SH-SY5Y (cell line): ENCODE measurements around the gene MSH4.

ENCODE experiments used
- GATA2 ChIP-seq: IDR thresholded peaks from 2 replicates; pipeline ENCODE4 v1.6.1; 2011; ENCODE audit warnings: mild to moderate bottlenecking, low read depth, low read length
- GATA3 ChIP-seq: IDR thresholded peaks from 2 replicates; pipeline ENCODE4 v1.6.1; 2011; ENCODE audit warnings: low read depth, mild to moderate bottlenecking, low read length, moderate library complexity

MSH4 gene

DNA sequence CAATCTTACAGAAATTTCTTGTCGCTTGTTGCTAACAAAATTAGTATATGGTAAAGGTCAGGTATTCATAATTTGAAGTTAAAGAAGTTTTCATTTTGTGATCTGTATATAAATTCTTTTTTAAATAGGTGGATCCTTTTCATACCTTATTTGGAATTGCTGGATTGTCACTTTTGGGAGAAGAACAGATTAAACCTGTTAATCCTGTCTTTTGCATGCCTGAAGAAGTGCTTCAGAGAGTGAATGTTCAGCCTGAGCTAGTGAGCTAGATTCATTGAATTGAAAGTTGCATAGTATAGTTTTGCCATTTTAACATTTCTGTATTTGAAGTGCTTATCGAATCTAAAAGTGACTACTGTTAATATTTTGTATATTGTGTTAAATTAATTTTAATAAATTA is 2.3 kb upstream of the MSH4 start:
- TF ChIP-seq GATA2 (no peak), GATA3 (no peak)

DNA sequence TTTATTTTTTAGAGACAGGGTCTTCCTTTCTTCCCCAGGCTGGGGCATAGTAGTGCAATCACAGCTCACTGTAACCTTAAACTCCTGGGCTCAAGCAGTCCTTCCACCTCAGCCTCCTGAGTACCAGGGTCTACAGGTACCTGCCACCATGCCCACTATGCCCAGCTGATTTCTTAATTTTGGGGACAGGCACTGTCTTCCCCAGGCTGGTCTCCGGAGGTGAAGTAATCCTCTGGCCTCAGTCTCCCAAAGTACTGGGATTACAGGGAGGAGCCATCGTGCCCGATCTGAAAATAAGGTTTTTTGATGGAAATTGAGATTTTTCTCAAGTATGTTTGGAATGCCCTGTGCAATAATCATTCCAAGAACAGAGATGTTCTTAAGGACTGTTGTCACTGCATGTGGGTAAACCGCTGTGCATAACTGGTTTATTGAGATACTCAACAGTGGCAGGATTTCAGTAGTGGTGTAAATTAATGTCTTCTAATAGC is 934 bp upstream of the MSH4 start:
- no peak for TF ChIP-seq GATA3
- no peak for TF ChIP-seq GATA2

DNA sequence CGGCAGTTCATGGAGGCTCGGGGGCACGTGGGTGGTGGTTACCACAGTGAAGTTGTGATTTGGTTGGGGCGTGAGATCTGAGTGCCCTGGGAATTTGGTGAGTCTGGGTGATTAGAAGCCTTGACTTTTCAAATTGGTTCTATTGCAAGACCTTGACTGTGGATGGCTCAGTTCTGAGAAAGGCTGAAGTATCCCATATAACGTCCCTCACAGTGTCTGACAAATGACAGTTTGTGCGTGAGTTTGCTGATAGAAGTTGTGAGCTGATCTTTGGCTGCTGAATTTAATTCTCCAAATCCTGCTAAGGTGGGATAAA is 549 bp downstream of the MSH4 start:
- TF ChIP-seq GATA2 = no peak
- TF ChIP-seq GATA3 = no peak

DNA sequence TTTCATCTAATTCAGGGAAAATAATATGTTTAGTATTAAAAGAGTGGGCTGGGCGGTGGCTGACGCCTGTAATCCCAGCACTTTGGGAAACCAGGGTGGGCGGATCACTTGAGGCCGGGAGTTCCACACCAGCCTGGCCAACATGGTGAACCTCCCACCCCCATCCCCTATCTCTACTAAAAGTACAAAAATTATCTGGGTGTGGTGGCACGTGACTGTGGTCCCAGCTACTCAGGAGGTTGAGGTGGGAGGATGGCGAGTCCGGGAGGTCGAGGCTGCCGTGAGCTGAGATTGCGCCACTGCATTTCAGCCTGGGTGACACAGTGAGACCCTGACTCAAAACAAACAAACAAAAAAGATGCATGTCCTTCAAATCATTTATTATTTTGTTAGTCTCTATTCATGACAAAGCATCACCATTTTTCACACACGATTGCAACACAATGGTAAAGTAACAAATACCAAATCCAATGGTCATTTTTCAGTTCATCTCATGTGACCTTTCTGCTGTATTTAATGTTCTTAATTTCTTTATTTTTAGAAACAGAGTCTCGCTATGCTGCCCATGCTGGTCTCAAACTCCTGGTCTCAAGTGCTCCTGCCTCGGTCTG is 1.0 kb downstream of the MSH4 start:
- no peak for TF ChIP-seq GATA3
- no peak for TF ChIP-seq GATA2

DNA sequence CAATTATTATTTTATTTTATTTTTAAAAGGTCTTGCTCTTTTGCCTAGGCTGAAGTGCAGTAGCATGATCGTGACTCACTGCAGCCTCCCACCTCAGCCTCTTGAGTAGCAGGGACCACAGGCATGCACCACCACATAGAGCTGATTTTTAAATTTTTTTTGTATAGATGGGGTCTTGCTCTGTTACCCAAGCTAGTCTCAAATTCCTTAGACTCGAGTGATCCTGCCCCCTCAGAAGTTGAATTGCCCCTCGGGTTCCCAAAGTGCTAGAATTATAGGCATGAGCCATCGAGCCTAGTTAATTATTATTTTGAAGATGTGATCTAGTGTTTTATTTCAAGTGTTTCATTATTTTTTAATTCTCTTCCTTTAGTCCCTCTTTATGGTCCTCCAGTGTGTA is 12.2 kb downstream of the MSH4 start:
- TF ChIP-seq GATA3 = no peak
- TF ChIP-seq GATA2 = no peak

DNA sequence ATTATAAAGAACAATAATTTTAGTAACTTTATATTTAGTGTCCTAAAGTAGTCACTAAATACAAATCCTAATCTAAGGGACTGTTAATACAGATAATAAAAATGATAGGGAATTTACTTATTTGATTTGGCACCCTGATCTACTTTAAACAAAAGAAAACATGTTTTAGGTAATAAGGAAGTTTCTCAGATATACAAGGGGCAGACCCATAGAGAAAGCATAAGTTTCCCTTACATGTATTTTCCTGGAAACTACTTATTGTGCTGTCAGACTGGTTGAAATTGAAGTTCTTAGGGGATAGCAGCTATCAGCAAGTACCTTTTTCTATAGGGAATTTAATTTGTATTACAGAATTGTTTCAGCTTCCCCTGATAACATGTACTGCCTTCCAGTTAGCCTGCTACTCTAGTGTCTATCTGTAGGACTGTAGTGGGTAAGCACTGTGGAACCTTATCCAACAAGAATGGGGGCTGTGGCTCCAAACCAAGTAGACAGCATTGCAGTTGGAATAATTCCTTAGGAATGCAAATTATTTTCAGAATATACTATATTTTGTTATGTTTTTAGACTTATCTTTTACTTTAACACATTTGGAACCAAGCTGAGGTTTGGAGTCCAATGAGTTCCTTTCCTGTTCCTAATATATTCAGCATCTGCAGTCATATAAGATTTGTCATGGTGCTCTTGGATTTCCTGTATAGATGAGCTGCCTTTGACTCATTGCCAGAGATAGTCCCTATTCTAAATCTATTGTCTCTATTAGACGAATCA is 14.7 kb downstream of the MSH4 start:
- no peak for TF ChIP-seq GATA3
- no peak for TF ChIP-seq GATA2

DNA sequence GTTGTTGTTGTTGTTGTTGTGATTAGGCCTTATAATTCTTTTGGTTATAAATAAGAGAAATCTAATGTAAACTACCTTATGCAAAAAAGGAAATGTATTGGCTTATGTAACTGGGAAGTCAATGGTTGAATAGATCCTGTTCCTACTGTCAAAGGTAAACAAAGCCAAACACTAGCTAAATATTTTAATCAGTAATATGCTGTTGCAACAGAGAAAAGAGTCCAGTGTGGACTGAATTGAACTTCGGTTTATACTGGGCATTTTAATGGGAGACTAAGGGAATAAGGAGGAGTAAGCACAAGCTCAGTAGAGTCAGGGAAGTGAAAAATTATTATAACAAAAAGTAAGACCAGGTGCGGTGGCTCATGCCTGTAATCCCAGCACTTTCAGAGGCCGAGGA is 15.4 kb downstream of the MSH4 start:
- TF ChIP-seq GATA2 (no peak), GATA3 (no peak)

DNA sequence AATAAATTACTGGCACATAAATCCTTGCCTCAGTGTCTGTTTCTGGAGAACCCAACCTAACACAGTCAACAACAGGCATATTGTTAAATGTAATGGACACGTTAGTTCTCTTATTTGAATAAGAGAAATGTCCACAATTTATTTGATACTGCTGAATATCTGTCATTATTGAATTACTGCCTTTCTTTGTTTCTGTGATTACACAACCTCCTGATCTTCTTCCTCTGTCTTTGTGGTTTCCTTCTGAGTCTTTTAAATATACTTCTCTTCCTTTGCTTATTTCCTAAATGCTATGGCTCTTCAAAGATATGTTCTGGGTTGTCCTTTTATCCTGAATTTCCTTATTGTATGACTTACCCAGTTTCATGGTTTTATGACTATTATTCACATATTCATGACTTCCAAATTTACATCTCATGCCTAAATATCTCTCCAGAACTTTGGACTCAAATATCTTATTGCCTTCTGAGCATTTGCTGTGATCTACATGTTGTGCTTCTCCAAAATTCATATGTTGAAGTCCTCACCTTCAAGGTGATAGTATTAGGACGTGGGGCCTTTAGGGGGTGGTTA is 39.9 kb downstream of the MSH4 start:
- TF ChIP-seq GATA3 (no peak), GATA2 (no peak)

DNA sequence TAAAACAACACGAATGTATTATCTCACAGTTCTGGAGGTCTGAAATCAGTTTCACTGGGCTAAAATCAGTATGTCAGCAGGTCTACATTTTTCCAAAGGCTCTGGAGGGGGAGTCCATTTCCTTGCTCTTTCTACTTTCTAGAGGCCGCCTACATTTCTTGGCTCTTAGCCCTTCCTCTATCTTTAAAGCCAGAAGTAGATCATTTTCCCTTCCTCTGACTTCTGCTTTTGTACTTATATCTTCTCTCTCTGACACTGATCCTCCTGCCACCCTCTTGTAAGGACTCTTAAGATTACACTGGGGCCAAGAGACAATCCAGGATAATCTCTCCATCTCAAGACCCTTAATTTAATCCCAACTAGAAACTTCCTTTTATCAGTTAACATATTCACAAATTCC is 41.4 kb downstream of the MSH4 start:
- TF ChIP-seq GATA2 (no peak), GATA3 (no peak)

DNA sequence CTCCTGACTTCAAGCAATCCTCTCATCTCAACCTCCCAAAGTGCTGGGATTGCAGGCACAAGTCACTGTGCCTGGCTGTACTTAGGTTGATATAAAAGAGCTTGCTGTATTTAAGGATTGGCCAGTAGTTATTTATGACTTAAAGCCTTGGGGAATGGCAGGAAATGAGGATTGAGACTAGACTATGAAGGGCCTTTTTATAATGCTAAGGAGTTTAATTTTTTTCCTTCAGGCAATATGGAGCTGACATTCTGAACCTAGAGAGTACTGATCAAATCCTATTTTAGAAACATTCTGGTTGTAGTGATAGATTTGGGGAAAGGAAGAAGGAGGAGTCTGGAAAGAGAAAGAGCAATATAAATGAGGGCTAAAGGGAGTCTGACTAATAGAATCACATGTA is 44.7 kb downstream of the MSH4 start:
- TF ChIP-seq GATA3 (no peak), GATA2 (no peak)

DNA sequence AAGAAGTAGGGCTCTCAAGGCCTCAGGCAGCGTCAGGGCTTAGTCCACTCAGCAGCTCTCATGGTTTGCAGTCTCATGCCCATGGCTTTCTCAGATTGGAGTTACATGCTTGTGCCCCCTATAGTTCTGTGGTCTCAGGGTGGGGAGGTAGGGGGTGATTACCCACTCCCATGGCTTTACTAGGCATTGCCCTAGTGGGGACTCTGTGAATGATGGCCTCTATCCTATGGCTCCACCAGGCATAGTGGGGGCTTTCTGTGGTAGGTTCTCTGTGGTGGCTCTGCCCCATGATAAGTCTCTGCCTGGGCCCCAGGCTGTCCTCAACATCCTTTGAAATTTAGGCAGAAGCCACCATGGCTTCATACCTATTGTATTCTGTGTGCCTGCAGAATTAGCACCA is 48.9 kb downstream of the MSH4 start:
- TF ChIP-seq GATA3 = no peak

DNA sequence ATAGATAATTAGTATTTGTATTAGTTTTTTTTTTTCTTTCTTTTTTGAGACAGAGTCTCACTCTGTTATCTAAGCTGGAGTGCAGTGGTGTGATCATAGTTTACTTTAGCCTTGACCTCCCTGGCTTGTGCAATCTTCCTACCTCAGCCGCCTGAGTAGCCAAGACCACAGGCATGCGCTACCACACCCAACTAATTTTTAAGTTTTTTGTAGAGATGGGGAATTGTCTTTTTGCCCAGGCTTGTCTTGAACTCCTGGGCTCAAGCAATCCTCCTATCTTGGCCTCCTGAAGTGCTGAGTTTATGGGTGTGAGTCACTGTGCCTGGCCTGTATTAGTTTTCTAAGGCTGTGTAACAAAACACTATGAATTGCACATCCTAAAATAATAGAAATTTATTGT is 58.3 kb downstream of the MSH4 start:
- no peak for TF ChIP-seq GATA3
- no peak for TF ChIP-seq GATA2

DNA sequence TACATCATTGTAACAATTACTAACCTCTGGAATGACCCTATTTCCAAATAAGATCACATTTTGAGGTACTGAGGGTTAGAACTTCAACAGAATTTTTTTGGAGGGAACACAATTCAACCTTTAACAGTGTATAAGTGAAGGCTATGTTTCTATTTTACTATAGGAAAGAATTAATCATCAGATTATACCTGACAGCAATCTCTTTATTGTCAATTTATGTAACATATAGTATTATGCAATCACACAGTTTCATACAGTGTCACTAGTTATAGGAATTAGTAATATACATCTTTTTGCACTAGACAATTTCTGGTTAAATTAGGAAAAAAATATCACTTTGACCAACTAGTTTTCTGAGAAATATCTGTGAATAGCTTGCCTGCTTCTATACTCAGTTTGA is 59.1 kb downstream of the MSH4 start:
- TF ChIP-seq GATA2 (no peak), GATA3 (no peak)

DNA sequence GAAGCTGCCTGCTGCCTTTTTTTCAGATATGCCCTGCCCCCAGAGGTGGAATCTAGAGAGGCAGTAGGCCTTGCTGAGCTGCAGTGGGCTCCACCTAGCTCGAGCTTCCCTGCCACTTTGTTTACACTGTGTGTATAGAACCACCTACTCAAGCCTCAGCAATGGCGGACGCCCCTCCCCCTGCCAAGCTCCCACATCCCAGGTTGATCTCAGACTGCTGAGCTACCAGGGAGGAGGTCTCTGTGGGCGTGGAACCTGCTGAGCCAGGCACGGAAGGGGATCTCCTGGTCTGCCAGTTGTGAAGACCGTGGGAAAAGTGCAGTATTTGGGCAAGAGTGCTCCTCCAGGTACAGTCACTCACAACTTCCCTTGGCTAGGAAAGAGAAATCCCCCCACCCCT is 65.1 kb downstream of the MSH4 start:
- TF ChIP-seq GATA2 = no peak
- TF ChIP-seq GATA3 = no peak

DNA sequence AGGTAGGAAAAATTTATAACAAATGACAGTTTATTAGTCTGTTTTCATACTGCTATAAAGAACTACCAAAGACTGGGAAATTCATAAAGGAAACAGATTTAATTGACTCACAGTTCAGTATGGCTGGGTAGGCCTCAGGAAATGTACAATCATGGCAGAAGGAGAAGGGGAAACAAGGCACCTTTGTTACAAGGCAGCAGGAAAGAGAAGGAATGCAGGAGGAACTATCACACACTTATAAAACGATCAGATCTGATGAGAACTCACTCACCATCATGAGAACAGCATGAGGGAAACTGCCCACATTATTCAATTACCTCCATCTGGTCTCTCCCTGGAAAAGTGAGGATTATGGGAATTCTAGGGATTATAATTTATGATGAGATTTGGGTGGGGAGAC is 74.3 kb downstream of the MSH4 start:
- TF ChIP-seq GATA2 (no peak), GATA3 (no peak)
